HG03175 (cell line): ENCODE data around the gene SCTR.
"Not testable (repeated sequence)": the region's sequence is repeated elsewhere in the genome, so short reads cannot be mapped to it uniquely, and the experiment has no call there.

Source experiments
- ATAC-seq: cut with Tn5 transposase; IDR thresholded peaks from one replicate; pipeline ENCODE4 v1.9.1; 2021; ENCODE audit warnings: mild to moderate bottlenecking, moderate library complexity; ENCODE audit not compliant: unreplicated experiment

The SCTR gene

GRCh38 chr2:119417908-119418307 is 106.4 kb downstream of the SCTR start:
- no peak for ATAC-seq

- no peak for ATAC-seq
Measured at GRCh38 chr2:119416299-119416923, 107.9 kb downstream of the SCTR start.

DNA sequence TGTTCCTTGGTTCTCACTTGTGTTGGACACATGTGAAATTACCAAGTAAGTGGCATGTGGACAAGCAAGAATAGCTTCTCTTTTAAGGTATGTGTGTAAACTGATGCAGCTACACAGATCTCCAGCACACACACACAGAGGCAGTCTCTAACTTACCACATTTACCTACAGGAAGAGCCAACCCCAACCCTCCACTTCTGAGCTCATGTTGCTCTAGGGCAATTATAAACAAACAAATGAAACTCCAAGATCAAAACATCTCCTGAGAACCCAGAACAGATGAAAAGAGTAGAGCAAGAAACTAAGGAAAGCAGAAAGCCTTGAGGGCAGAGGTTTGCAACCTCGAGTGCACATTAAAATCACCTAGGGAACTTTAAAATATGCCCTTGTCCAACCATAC is 108.7 kb downstream of the SCTR start:
- no peak for ATAC-seq

- ATAC-seq: peak; percentile 47
Measured at GRCh38 chr2:119414894-119415293, 109.4 kb downstream of the SCTR start.

- no peak for ATAC-seq
Measured at GRCh38 chr2:119409506-119409905, 114.8 kb downstream of the SCTR start.

- ATAC-seq: no peak
Measured at GRCh38 chr2:119408221-119408619, 116.1 kb downstream of the SCTR start.

- peak; percentile 56 for ATAC-seq
Measured at GRCh38 chr2:119407430-119408220, 116.7 kb downstream of the SCTR start.

DNA sequence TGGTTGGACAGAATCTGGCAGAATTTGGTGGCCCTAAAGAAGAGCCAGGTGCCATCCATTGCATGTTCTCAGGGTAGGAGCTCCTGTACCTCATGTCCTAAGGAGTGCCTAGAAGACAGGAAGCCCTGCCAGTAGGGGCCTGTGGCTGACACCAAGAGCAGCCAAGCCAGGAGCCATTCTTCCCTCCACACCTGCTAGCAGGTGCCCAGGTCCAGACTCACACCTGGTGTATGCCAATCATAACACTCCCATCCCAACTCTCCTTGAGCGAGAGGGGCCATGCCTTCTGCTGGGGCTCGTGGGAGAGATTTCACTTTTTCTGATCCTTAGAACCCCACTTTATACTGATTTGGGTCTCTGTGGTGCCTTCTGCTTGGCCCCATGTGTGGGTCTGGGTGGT is 119.1 kb downstream of the SCTR start:
- no peak for ATAC-seq

GRCh38 chr2:119403618-119404017 is 120.7 kb downstream of the SCTR start:
- not testable (repeated sequence) for ATAC-seq

DNA sequence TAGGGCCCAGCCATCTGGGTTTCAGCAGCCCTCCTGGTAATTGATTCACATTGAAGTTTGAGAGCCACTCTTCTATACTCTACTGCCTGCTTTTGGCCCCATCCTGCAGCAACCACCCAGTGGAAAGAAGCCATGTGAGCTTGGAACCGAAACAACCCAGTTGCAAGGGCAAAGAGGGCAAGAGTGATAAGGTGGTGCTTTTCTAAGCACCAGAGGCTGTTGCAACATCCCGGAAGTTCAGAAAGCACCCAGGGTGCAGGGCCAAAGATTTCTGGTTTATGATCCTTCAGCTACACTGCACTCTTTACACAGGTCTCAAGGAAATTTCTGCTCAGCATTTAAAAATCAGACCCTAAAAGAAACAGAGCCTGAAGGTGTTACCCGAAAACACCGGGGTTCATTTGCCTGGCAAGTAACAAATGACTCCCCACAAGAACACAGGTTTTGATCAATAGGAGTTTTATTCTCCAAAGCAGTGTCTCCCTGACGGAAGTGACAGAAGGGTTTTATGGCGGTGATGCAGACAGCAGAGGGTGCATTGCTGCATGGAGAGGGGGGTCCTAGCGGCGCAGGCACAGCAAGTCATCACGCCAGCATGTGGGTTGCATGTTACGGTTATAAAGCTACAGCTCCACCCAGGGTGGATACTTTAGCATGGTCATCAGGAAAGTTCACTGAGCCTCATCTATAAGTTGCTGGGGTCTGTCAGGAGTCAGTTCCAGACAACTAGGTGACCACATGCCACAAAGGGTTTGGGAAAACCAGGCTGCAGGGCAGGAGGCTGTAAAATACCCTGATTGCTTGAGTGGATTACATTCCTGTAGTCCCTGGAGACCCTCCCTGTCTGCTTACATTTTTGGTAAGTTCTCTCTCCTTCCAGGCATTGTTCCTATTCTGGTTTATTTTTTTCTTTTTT is 121.4 kb downstream of the SCTR start:
- ATAC-seq: no peak

DNA sequence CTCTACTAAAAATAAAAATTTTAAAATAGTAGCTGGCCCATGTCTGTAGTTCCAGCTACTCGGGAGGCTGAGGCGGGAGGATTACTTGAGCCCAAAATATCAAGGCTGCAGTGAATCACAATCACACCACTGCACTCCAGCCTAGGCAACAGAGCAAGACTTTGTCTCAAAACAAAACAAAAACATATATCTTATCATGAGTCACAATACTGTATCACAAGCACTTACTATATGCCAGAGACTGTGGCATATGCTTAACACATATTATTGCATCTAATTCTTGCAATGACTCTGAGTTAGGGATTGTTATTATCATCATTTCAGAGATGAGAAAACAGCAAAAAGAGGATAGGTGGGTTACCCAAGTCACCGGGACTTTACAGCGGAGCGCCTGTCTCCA is 122.2 kb downstream of the SCTR start:
- no peak for ATAC-seq

GRCh38 chr2:119397196-119397595 is 127.1 kb downstream of the SCTR start:
- ATAC-seq: no peak

DNA sequence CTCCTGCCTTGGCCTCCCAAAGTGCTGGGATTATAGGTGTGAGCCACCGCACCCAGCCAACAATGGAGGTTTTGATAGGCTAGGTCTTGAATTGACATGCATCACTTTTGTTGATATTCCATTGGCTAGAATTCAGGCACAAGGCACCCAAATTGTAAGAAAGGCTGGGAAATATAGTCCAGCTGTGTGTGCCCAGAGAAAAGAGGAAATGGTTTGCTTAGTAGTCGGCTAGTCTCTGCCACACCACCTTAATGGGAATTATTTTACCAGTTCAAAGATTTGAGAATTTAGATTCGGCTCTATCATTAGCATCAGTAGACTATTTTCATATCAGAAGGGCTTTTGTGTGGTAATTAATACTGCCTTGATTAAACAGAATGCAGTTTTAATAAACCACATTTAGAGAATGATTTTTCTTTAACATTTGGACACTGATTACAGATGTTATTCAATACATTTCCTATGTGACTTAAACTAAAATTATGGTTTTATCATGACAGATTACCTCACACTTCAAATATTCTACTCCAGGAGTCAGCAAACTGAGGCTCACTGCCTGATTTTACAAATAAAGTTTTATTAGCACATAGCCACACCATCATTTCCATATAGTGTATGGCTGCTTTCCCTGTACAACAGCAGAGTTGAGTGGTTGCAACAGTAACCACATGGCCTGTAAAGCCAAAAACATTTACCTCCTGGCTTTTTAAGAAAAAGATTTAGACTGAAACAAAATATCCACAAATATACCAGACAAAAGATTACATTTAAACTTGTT is 130.1 kb downstream of the SCTR start:
- ATAC-seq: no peak
